Measurements from ENCODE around the gene FGD4.

Gene FGD4

GRCh38 chr12:32450363-32450762, 51.0 kb downstream of the FGD4 start:
- no peak for DNase-seq (ENCODE audit: low read depth)
- H3K4me3 ChIP-seq (ENCODE audit: low read depth, low read length): no peak overlapping the region
- no peak for TF ChIP-seq CTCF (IDR thresholded peaks at IDR 0.05; ENCODE audit: control insufficient read depth, extremely low read depth, insufficient read depth)

GRCh38 chr12:32450768-32451167, 51.4 kb downstream of the FGD4 start:
- TF ChIP-seq CTCF (IDR thresholded peaks at IDR 0.05; ENCODE audit: control insufficient read depth, extremely low read depth, insufficient read depth): no peak
- DNase-seq (ENCODE audit: low read depth): no peak

GRCh38 chr12:32451816-32452215, 52.5 kb downstream of the FGD4 start:
- H3K4me3 ChIP-seq (ENCODE audit: low read depth, low read length): no peak overlapping the region
- peak; percentile 10 for DNase-seq (ENCODE audit: low read depth)
- no peak for TF ChIP-seq CTCF (IDR thresholded peaks at IDR 0.05; ENCODE audit: control insufficient read depth, extremely low read depth, insufficient read depth)

More at GRCh38 chr12:32450768-32451167, 51.4 kb downstream of the FGD4 start:
- no peak overlapping the region for H3K4me3 ChIP-seq (ENCODE audit: low read depth, low read length)

DNA sequence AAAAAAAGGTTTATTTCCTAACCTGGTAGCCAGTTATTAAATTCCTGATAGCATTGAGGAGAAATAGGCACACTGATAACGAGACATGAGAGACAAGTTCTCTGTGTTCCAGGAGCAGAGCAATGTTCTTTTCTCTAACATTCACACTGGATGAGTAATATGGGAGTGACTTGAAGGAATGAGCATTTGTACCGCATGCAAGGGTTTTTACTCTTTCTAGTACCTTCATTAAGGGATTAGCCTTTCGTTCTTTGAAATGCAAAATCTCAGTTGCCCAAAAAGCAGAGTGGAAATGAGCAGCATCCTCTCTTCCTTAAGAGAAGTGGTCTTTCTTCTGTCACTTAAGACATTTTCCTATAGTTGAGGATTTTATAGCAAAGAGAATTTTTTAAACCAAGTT, 54.7 kb downstream of the FGD4 start:
- no peak overlapping the region for H3K4me3 ChIP-seq (ENCODE audit: low read depth, low read length)
- DNase-seq (ENCODE audit: low read depth): no peak
- no peak for TF ChIP-seq CTCF (IDR thresholded peaks at IDR 0.05; ENCODE audit: control insufficient read depth, extremely low read depth, insufficient read depth)

- peak; percentile 57 for DNase-seq (ENCODE audit: low read depth)
- no peak for TF ChIP-seq CTCF (IDR thresholded peaks at IDR 0.05; ENCODE audit: control insufficient read depth, extremely low read depth, insufficient read depth)
- H3K4me3 ChIP-seq (ENCODE audit: low read depth, low read length): no peak overlapping the region
Measured at GRCh38 chr12:32454866-32455265, 55.5 kb downstream of the FGD4 start.

GRCh38 chr12:32455607-32456071, 56.3 kb downstream of the FGD4 start:
- DNase-seq (ENCODE audit: low read depth): peak; percentile 59
- peak overlapping the region; percentile 33 for H3K4me3 ChIP-seq (ENCODE audit: low read depth, low read length)
- peak; percentile 63 for TF ChIP-seq CTCF (IDR thresholded peaks at IDR 0.05; ENCODE audit: control insufficient read depth, extremely low read depth, insufficient read depth)

- H3K4me3 ChIP-seq (ENCODE audit: low read depth, low read length): no peak overlapping the region
- TF ChIP-seq CTCF (IDR thresholded peaks at IDR 0.05; ENCODE audit: control insufficient read depth, extremely low read depth, insufficient read depth): no peak
- peak; percentile 67 for DNase-seq (ENCODE audit: low read depth)
Measured at GRCh38 chr12:32457251-32458025, 58.1 kb downstream of the FGD4 start.
